ENCODE results near the gene MNDA.

Gene MNDA

GRCh38 chr1:158830904-158831507 is at the start of gene MNDA:
Gene MNDA, plus strand, starts transcription at chr1:158831351. Its CDS starts 10,803 bp downstream, at chr1:158842154.
- no peak for DNase-seq

DNA sequence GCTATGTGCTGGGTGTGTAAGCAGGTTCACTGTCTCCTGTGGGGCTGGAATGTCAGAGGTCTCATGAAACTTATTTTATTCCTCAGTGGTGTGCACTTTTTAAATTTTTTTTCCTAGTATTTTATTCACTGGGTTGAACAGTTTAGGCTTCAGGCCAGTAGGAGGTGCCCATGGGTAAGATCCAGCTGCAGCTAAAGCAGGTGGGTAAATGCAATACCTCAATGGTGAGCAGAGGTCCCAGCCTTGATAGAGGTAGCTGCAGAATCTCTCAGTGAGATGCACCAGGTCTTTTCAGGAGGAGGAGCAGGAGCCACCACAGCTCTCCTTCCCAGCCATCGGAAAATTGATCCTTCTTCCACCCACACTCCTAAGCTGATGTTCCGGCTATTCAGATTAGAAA is 37.5 kb upstream of the MNDA start:
- DNase-seq, result peak; percentile 43

GRCh38 chr1:158794247-158794646 is 36.9 kb upstream of the MNDA start:
- no peak for DNase-seq

GRCh38 chr1:158798531-158798930 is 32.6 kb upstream of the MNDA start:
- DNase-seq, result no peak

DNA sequence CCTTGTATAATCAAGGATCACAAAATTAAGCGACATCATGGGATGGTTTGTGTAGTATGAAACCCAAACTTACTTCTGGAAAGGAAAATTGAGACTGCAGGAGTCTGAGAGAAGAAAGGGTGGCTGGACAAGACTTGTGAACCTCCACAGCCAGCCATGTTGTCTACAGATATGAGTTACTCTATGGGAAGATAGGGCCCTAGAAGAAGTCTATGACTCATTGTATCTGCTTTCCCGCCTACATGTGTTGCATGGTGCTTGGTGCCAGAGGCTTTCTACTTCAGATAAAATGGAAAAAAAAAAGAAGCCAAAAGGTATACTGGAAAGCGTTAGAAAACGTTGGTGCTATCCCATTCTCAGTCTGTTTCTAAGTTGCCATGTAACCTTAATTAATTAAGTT is 31.5 kb upstream of the MNDA start:
- no peak for DNase-seq

DNA sequence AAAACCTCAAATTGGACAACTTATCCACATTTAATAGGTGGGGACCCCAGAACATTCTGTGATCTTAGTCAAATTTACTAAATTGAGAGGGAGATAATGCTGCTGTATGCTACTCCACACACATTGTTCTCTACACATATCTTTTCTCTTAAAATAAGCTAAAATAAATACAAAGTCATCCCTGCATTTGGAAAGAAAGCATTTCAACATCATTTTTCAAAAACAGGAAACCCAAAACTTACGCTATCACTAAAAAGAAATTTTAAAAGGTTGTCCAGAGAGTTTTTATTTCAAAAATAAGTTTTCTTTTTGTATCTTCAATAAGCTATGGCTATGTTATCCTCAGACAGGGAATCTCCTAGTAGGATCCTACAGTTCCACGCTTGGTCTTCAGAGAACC is 30.6 kb upstream of the MNDA start:
- DNase-seq, result no peak

DNA sequence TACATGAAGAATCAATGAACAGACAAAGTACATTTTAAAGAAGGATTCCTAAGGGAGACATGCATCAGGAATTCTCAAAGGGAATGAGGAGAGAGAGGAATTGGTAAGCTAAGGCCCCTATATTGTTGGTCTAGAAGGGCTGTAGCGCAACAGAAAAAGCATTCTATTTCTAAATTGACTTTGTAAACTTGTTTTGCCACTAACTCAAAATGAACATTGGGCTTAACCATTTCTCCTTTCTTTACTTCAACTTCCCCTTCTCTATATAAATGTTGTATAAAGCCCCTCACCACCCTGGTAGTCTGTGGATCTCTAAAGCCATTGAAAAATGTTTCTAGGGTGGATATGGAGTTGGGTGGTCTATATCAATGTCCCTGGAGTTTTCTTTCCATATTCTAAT is 29.8 kb upstream of the MNDA start:
- DNase-seq, result no peak

GRCh38 chr1:158803678-158804077 is 27.5 kb upstream of the MNDA start:
- no peak for DNase-seq

GRCh38 chr1:158806916-158807536 is 24.1 kb upstream of the MNDA start:
- DNase-seq, result no peak

DNA sequence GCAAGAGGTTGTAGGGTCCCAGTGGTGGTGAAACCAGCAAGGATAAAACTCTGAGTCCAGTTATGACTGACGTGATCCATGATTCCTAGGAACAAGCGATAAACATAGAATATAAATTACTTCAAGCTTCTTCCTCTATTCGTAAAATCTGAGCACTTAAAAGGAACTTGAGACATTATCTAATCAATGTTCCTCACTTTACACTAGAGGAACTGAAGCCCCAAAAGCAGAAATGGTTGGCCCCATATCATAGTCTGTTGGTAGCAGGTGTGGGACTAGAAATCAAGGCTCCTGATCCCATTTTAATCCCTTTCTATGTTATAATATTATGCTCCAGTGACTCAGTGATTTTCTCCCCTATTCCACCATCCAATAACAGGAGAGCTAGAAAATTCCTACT is 21.9 kb upstream of the MNDA start:
- DNase-seq, result no peak

DNA sequence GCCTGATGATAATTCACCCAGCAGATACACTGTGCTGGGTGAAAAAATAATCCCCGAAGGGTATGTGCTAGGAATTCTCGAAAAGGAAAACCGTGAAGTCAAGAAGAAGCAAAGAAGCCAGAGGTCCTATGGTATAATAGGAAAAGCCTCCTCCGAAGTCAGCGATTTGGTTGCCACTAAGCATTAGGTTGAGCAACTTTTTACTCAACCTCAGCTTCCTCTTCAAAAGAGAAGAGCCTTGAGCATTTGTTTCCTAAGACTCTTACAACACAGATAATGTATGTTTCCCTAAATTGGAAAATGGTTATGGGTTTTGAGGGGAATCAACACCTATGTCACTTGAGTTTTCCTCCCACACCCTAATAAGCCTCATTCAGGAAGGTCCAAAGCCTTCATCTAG is 21.3 kb upstream of the MNDA start:
- no peak for DNase-seq

DNA sequence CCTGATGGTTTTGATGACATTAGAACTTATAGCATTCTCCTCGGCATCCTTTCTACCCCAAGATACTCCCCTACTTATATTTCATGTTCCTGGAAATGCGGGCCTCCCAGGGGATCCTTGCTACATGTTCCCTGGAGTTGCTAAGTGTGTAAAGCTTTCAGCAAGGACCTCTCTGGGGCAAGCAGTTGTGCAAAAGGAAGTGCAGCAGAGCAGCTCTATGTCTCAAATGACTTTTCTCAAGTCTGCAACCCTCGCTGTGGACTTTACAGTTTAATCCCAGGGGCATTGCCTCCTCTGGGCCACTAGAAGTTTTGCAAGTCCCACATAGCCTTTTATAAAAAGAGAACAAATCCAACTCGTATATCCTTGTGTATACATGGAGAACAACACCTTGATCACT is 20.8 kb upstream of the MNDA start:
- DNase-seq, result no peak

GRCh38 chr1:158812336-158812735 is 18.8 kb upstream of the MNDA start:
- no peak for DNase-seq

DNA sequence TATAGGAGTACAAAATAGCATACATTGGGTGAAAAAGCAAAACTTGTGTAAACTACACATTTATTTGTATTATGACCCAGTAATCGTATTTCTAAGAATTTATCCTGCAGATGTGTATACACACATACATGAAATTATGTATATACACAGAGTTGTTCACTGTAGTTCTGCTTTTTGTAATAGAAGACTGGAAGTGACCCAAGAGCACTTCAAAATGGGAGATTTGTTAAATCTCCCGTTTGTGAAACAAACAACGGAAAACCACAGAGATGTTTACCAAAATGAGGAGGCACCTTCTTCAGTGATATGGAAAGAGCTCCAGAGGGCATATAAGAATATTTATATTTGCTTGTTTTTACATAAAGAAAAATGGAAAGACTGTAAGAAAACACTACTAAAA is 18.0 kb upstream of the MNDA start:
- no peak for DNase-seq

- DNase-seq, result no peak
These were observed 16.2 kb upstream of the MNDA start for GRCh38 chr1:158814970-158815369.

- DNase-seq, result no peak
These were observed 12.6 kb upstream of the MNDA start for GRCh38 chr1:158818560-158818959.

DNA sequence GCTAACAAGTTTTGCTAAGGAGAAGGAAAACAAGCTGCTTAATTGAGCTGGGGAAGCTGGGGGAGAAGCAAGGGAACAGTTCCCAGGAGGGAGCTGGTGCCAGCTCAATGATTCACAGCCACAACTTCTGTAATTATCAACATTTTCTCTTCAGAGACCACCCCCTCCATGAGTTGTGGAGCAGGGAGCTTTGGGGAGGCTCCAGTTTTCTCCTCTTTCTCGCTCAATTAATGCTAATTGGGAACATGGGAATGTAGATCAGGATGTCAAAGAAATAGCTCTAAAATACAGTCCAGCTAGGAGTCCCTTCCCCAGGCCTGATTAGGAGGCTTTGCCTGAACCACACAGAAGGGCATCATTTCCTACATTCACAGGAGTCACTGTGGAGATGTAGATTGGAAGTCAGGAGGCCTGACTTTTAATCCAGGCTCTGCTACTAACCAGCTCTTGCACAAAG is 12.1 kb upstream of the MNDA start:
- no peak for DNase-seq

DNA sequence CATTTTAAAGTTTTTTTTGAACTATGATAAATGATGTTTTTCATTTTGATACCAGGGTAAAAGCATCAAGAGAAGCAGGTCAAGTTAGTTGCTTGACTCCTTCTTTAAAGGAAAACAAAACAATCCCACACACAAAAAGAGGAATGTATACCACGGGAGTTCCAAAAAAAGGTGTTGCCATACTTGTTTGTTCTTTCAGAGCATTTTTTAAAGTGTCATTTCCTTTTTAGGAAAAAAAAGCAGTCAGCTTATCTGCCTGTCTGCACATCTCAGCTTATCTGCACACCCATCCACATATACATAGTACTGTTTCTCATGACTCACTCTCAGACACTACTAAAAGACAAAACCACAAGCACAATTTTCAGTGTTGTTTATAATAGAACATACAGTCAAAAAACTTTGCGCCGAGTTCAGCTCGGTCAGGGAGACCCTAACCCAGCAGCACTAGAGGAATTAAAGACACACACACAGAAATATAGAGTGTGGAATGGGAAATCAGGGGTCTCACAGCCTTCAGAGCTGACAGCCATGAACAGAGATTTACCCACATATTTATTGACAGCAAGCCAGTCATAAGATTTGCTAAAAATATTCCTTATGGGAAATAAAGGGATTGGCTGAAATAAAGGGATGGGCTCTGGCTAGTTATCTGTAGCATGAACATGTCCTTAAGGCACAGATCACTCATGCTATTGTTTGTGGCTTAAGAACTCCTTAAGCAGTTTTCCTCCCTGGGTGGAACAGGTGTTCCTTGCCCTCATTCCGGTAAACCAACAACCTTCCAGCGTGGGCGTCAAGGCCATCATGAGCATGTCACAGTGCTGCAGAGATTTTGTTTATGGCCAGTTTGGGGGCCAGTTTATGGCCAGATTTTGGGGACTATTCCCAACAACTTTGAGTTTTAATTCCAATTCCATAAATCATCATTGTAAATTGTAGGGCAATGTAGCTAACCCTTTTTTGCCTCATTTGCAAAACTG is 11.4 kb upstream of the MNDA start:
- DNase-seq, result no peak

DNA sequence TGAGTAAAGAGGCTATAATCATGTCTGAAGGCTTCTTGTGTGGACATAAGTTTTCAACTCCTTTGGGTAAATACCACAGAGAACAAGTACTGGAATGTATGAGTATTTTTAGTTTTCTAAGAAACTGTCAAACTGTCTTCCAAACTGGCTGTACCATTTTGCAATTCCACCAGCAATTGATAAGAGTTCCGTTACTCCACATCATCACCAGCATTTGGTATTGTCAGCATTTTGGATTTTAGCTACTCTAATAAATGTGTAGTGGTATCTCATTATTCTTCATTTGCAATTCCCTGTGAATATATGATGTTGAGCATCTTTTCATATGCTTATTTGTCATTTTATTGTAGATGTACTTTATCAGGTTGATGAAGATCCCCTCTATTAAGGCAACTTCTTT is 9.4 kb upstream of the MNDA start:
- DNase-seq, result no peak

- no peak for DNase-seq
These were observed 975 bp upstream of the MNDA start for GRCh38 chr1:158830074-158830677.

- DNase-seq, result no peak
These were observed 2.1 kb downstream of the MNDA start for GRCh38 chr1:158833264-158833663.

DNA sequence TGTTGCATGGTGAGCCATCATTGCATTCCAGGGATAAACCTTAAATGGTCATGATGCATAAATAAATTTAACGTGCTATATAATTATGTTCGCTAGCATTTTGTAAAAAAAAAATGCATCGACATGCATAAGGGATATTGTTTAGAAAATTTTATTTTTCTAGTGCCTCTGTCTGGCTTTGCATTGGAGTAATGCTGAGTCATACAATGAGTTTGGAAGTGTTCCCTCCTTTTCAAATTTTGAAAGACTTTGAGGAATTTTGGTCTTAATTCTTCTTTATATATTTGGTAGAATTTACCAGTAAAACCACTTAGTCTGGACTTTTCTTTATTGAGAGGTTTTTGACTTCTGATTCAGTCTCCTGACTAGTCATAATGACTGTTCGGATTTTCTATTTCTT is 4.9 kb downstream of the MNDA start:
- no peak for DNase-seq

- no peak for DNase-seq
These were observed 7.5 kb downstream of the MNDA start for GRCh38 chr1:158838660-158839059.
